ENCODE results near the gene CYP2A7.
"Not testable (repeated sequence)": the region's sequence is repeated elsewhere in the genome, so short reads cannot be mapped to it uniquely, and the experiment has no call there.

CYP2A7 gene

DNA sequence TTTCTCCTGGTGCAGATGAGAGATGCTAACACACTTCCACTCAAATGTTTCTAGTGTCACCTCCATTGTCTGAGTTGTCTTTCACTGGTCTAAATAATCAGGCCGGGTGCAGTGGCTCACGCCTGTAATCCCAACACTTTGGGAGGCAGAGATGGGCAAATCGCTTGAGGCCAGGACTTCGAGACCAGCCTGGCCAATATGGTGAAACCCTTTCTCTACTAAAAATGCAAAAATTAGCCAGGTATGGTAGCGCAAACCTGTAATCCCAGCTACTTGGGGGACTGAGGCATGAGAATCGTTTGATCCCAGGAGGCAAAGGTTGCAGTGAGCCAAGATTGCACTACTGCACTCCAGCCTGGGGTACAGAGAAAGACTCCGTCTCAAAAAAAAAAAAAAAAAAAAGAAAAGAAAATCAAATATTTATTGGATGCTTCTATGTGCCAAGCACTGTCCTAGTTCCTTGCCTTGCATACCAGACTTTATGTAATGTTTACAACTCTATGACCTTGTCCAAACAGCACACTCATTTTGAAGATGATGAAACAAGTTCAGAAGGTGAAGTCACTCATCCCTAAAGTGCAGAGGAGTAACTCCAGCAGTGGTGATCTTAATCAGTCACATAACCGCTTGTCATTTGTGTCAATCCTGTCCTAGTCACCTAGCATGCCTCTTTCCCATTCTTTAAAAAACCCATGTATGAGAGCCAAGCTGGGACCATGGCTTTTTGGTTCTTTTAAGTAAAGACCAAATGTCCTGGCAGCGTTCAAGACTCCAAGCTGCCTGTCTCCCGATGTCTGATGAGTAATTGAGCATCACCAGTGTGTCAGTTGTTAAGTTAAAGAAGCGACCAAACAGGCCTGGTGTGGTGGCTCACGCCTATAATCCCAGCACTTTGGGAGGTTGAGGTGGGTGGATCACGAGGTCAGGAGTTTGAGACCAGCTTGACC, 15.1 kb upstream of the CYP2A7 start:
- DNase-seq: not testable (repeated sequence)

DNA sequence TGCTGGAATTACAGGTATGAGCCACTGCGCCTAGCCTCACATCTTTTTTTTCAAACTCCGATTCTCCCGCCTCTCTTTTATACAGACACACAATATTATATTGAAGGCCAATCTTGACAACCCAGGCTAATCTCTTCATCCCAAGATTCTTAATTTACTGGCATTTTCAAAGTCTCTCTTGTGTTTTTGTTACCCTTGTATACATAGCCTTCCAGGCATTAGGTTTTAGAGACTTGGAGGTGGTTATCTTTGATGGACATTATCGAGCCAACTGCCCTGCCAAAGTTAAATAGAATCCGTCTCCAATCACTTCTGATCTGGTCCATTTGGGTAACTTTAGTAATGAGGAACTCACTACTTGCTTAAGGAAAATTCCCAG, 14.4 kb upstream of the CYP2A7 start:
- DNase-seq: no peak

DNA sequence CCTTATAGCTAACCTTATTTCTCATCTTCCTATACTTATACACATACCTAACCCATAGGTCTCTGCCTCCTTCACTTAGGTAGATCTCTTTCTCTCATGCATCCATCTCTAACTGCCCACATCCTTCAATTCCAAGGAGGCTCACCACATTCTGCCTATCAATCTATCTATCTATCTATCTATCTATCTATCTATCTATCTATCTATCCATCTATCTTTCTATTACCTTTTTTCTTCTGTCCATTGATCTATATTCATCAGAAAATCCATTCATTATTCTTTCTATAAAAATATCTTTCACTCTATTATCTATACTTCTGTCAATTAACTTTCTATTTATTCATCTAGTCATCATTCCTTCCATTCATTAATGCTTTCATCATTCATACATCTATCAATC, 11.1 kb upstream of the CYP2A7 start:
- DNase-seq: no peak

DNA sequence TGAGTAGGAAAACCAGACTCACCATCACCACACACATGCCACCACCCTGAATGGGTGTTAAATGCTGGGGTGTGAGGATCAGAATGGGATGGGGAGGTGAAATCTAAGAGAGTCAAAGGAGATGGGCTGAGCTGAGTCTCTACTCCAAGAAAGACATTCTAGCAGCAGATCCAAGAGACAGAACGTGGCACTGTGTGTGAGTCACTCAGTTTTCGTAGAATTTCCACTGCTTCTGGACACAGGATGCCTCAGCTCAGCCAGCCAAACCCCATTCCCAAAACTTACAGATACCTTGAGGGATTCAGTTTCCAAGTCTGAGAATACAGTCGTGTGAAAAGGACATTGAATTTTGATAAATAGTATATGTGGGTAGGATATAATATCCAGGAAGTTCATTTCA, 7.3 kb upstream of the CYP2A7 start:
- no peak for DNase-seq

DNA sequence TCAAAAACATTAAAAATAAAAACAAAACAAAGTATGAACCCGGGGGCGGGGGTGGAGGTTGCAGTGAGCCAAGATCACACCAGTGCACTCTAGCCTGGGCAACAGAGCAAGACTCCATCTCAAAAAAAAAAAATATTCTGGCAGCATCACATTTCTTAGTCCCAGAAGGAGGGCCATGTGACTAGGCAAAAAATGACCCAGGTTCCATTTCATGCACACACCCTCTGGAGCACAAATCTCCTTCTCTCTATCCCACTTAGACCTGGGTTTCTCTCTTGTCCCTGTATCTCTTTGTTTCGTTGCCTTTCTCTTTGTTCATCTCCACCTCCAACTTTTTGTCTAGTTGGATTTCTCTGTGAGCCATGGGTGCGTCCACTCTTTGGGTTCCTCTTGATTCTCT, 6.2 kb upstream of the CYP2A7 start:
- no peak for DNase-seq

DNA sequence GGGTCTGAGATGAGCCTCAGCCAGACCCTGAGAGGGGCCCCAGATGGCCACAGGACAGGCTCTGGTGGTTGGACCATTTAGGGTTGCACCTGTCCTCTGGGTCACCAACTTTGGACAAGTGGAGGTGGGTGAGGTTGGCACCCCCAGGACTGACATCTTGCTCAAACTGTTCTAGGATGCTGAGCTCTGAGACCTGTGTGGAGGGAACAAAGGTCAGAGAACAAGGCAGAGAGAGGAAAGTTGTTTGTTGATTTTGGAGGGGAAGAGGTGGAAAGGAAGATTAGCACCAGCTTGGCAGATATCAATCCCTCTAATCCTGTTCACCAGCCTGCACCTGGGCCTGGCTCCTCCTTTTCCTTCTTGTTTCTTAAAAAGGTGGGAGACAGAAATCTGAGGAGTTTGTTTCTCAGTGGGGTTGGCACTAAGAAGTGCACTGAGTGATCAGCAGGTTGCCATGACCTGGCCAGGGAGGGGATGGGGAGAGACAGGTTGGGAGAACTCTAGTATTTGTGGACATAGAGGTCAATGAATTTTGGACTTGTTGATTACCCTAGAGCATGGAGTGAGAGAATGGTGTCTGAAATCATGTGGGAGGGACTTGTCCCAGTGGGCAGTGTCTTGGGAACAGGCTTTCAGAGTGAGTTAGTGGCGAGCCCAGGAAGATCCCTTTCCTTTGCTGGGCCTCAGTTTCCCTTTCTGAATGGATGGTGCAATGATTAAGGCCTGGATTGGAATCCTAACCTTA, 2.3 kb upstream of the CYP2A7 start:
- DNase-seq: not testable (repeated sequence)

DNA sequence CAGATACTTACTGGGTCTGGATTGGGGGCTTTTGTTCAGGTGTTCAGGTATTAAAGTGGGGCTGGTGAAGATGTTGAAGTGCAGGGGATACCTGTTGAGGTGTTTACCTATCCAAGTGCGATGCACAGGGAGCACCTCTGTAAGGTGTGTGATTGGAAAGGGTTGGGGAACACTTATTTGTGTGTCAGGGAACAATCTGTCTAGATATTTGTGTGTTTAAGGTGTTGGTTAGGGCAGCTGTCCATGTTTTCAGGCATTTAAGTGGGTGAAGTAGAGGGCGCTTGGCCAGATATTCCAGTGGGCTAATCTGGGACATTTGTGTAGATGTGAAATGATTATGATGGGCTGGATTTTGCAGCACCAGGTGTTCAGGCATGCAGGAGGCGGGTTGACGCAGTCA, 2.7 kb downstream of the CYP2A7 start:
- not testable (repeated sequence) for DNase-seq

DNA sequence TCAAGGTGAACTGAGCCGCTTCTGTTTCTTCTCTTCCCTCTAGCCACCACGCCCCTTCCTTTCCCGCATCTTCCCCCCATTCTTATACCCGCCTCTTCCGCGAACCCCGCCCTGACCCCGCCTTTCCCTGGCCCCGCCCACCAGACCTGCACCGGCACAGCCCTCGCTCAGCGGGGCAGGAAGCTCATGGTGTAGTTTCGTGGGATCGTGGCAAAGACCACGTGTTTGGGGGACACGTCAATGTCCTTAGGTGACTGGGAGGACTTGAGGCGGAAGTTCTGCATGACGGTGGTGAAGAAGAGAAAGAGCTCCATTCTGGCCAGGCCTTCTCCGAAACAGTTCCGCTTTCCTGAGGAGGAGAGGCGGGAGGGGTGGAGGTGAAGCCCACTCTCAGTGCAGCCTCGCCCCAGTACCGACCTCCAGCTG, 6.5 kb downstream of the CYP2A7 start:
- DNase-seq: peak; percentile 82

DNA sequence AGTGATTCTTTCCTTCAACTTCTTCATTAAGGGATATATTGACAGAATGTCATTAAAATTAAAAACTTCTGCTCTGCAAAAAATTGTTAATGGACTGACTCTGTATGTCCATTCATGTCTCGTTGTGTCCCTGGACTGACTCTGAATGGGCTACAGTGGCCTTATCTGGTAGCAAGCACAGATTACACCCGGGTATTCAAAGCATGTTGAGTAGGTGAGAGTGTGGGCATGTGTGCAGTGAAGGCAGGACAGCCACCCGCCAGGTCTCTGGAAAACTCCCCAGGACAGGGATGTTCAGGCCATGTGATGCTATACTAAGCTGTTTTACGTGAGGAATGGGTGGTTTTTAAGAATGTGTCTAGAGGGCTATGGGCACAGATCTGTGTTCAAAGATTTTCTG, 7.2 kb downstream of the CYP2A7 start:
- DNase-seq: not testable (repeated sequence)

DNA sequence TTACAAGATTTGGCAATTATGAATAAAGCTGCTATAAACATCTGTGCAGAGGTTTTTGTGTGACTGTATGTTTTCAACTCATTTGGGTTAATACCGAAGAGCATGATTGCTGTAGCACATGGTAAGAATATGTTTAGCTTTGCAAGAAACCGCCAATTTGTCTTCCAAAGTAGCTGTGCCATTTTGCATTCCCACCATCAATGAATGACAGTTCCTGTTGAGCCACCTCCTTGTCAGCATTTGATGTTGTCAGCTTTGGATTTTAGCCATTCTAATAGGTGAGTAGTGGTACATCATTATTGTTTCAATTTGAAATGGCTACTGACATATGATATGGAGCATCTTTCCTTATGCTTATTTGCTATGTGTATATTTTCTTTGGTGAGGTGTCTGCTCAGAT, 8.2 kb downstream of the CYP2A7 start:
- DNase-seq: not testable (repeated sequence)

DNA sequence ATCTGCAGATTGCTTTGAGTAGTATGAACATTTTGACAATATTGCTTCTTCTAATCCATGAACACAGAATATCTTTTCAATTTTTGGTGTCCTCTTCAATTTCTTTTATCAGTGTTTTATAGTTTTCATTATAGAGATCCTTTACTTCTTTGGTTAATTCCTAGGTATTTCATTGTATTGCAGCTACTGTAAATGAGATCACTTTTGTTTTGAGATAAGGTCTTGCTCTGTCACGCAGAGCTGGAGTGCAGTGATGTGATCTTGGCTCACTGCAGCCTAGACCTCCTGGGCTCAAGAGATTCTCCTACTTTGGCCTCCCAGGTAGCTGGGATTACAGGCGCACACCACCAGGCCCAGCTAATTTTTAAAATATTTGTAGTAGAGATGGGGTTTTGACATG, 9.8 kb downstream of the CYP2A7 start:
- DNase-seq: no peak

DNA sequence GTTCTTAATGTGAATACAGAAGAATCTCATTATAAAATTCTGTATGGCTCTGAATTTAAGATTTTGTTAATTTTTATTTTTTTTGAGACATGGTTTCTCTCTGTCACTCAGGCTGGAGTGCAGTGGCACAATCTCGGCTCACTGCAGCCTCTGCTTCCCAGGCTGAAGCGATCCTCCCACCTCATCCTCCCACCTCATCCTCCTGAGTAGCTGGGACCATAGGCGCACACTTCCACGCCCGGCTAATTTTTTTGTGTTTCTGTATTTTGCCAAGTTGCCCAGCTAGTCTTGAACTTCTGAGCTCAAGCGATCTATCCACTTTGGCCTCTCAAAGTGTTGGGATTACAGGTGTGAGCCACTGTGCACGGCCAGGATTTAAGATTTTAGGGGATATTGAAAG, 14.3 kb downstream of the CYP2A7 start:
- no peak for DNase-seq

DNA sequence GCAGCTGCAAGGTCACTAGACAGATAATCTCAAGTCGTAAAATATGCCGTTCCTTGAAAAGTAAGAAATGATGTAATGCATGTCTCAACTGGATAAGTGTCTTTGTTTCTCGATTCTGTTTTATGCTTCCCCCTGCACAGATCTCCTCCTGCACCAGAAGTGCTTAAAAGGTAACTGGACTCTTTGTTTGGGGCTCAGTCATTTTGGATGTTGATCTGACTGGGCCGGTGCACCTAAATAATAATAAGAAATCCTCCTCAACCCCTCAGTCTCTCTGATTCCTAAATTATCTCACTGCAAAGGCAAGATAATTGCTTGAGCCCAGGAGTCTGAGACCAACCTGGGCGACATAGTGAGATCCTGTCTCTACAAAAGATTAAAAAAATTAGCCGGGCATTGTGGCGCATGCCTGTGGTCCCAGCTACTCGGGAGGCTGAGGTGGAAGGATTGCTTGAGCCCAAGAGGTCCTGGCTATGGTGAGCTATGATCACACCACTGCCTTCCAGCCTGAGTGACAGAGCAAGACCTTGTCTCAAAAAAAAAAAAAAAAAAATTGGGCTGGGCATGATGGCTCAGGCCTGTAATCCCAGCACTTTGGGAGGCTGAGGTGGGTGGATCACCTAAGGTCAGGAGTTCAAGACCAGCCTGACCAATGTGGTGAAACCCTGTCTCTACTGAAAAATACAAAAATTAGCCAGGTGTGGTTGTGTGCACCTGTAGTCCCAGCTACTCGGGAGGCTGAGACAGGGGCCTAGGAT, 17.1 kb downstream of the CYP2A7 start:
- not testable (repeated sequence) for DNase-seq

DNA sequence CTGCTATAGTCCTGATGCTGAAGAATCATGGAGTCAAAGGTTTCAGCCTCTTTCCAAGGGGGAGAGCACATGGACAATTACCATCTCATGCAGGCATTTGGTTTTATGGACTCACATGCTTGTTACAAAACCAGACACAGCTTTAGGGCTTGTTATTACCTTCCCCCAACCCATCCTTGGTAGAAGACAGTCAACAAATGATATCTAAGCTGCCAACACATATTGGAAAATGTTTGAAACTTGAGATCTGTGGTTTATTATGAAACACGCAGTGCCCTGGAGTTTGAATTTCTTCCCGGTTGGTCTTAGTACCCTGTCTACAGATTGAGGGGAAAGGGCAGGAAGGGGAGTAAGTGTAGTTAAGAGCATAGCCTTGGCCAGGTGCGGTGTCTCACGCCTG, 19.2 kb downstream of the CYP2A7 start:
- DNase-seq: no peak

DNA sequence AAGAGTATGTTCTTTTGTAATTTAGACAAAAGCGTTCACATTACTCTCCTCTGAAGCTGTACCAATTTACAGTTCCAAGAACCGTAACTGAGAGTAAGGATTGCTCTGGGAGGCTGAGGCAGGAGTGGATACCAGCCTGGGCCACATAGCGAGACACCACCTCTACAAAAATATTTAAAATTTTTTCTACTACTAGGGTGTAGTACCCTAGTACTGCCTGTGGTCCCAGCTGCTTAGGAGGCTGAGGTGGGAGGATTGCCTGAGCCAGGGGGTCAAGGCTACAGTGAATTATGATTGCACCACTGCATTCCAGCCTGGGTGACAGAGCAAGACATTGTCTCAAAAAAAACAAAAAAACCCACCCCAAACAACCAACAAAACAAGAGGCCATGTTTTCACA, 19.7 kb downstream of the CYP2A7 start:
- DNase-seq: no peak

DNA sequence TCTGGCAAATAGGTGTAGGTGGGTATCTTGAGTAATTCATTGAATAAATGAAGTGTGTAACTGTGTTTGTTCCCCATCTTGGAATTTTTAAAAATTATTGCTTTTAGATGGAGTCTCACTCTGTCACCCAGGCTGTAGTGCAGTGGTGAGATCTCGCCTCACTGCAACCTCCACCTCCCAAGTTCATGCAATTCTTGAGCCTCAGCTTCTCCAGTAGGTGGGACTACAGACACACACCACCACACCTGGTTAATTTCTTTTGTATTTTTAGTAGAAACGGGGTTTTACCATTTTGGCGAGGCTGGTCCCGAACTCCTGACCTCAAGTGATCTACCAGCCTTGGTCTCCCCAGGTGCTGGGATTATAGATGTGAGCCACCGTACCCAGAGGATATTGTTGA, 23.9 kb downstream of the CYP2A7 start:
- no peak for DNase-seq

DNA sequence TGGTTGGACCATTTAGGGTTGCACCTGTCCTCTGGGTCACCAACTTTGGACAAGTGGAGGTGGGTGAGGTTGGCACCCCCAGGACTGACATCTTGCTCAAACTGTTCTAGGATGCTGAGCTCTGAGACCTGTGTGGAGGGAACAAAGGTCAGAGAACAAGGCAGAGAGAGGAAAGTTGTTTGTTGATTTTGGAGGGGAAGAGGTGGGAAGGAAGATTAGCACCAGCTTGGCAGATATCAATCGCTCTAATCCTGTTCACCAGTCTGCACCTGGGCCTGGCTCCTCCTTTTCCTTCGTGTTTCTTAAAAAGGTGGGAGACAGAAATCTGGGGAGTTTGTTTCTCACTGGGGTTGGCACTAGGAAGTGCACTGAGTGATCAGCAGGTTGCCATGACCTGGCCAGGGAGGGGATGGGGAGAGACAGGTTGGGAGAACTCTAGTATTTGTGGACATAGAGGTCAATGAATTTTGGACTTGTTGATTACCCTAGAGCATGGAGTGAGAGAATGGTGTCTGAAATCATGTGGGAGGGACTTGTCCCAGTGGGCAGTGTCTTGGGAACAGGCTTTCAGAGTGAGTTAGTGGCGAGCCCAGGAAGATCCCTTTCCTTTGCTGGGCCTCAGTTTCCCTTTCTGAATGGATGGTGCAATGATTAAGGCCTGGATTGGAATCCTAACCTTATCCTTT, 29.4 kb downstream of the CYP2A7 start:
- DNase-seq: not testable (repeated sequence)

DNA sequence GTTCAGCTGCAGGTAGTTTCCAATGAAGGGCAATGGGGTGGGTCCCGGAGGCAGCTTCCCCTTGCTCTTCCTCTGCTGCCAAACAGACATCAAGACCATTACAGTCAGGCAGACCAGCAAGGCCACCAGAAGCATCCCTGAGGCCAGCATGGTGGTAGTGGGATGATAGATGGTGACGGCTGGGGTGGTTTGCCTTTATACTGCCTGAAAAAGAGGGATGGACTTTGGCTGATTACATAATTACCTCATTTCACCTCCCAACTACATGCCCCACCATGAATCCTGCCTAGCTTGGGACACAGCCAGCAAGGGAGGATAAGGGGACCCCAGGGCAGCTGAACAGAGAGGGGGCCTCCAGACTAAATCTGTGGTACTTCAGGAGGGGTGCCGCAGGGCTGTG, 31.8 kb downstream of the CYP2A7 start, which contains the start of gene CYP2A6:
Gene CYP2A6 (minus strand): TSS at position 171 of the 400 bp plus-strand sequence. CDS start 21 bp downstream, at position 150.
- not testable (repeated sequence) for DNase-seq

DNA sequence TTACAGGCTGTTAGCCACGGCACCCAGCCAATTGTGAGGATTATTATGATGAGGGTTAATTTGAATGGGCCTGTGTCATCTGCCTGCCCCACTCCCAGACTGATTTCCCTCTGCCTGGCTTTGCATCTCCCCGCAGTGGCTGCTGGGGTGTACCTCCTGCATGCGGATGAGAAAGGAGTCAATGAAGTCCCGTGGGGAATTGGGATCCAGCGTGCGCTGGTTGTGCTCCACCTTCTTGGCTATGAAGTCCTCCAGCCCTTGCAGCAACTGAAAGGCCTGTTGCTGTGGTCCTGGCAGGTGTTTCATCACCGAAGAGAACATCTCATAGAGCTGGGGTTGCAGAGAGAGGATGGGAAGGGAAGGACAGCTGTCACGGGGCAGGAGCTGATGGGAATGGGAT, 35.3 kb downstream of the CYP2A7 start:
- DNase-seq: not testable (repeated sequence)

DNA sequence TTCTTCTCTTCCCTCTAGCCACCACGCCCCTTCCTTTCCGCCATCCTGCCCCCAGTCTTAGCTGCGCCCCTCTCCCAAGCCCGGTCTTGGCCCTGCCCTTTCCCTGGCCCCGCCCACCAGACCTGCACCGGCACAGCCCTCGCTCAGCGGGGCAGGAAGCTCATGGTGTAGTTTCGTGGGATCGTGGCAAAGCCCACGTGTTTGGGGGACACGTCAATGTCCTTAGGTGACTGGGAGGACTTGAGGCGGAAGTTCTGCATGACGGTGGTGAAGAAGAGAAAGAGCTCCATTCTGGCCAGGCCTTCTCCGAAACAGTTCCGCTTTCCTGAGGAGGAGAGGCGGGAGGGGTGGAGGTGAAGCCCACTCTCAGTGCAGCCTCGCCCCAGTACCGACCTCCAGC, 38.4 kb downstream of the CYP2A7 start:
- DNase-seq: peak; percentile 68 to 81

DNA sequence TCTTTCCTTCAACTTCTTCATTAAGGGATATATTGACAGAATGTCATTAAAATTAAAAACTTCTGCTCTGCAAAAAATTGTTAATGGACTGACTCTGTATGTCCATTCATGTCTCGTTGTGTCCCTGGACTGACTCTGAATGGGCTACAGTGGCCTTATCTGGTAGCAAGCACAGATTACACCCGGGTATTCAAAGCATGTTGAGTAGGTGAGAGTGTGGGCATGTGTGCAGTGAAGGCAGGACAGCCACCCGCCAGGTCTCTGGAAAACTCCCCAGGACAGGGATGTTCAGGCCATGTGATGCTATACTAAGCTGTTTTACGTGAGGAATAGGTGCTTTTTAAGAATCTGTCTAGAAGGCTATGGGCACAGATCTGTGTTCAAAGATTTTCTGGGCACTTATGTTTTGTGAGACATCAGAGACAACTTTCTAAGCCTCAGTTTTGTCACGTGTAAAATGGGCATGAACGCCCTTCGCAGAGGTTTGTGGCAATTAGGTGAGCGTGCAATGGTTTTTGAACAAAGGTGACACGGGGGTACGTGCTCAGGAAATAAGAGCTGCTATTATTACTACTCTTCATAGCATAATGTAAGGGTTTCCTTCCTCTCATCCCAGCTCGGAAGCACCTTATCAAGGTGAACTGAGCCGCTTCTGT, 38.9 kb downstream of the CYP2A7 start:
- not testable (repeated sequence) for DNase-seq

DNA sequence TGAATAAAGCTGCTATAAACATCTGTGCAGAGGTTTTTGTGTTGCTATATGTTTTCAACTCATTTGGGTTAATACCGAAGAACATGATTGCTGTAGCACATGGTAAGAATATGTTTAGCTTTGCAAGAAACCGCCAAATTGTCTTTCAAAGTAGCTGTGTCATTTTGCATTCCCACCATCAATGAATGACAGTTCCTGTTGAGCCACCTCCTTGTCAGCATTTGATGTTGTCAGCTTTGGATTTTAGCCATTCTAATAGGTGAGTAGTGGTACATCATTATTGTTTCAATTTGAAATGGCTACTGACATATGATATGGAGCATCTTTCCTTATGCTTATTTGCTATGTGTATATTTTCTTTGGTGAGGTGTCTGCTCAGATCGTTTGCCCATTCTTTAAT, 40.0 kb downstream of the CYP2A7 start:
- not testable (repeated sequence) for DNase-seq
